ENCODE measurements around the gene GAS7.

The GAS7 gene

DNA sequence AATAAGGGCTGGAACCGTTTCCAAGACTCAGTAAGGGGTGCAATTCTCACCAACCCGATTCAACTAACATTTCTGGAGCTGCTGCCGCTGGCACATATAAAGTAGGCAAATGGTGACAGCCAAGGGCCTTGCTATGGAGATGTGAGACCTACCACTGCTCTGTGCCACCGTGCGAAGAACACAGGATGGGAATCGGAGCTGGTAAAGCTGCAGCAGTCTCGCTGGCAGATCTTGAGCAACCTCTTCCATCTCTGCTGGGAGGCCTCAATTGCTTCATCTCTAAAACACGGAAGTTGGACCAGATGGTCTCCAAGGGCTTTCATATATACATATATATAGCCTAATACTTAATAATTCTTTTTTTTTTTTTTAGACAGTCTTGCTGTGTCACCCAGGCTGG lies 164.4 kb downstream of the GAS7 start:
- Histone ChIP-seq H3K27ac (ENCODE audit: low read length) (no peak overlapping the region), H3K4me3 (ENCODE audit: low read length in 2 of 2) (peak overlapping the region in 1 of 2 donors; percentile 40), H3K27me3 (ENCODE audit: control insufficient read depth in 1 of 2, insufficient read depth in 2 of 2, low read length in 2 of 2) (no peaks in the 10 kb centered on the region), H3K4me1 (ENCODE audit: control insufficient read depth, insufficient read depth, low read length) (peaks cover 25% of the 10 kb centered on the region), H3K36me3 (ENCODE audit: control insufficient read depth in 2 of 2, insufficient read depth in 2 of 2, low read length in 2 of 2) (no peaks in the 10 kb centered on the region), H3K9ac (ENCODE audit: low read length in 2 of 2) (no peak overlapping the region), H3K9me3 (ENCODE audit: control insufficient read depth in 2 of 2, low read length in 2 of 2) (no peaks in the 10 kb centered on the region)

DNA sequence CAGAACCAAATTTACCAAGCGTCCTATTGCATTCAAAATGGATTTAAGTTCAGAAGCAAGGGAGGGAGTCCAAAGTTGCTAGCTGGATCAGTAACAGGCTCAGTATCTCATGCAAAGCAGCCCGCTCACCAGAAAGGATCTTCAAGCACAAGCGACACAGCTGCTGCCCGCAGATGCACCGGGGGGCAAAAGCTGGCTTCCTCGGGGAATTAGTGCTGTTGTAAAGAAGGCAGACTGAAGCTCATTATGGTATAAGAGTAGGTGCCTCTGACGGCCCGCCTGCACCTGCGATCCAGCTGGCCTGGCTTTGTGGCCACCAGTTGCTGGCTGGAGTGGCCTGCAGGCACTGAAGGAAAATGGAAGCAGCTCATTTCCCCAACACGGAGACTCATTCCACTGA lies 165.0 kb downstream of the GAS7 start:
- Histone ChIP-seq H3K9ac (ENCODE audit: low read length in 2 of 2) (no peak overlapping the region), H3K4me3 (ENCODE audit: low read length in 2 of 2) (peak overlapping the region in 1 of 2 donors; percentile 40), H3K36me3 (ENCODE audit: control insufficient read depth in 2 of 2, insufficient read depth in 2 of 2, low read length in 2 of 2) (no peaks in the 10 kb centered on the region), H3K27me3 (ENCODE audit: control insufficient read depth in 1 of 2, insufficient read depth in 2 of 2, low read length in 2 of 2) (no peaks in the 10 kb centered on the region), H3K27ac (ENCODE audit: low read length) (no peak overlapping the region), H3K4me1 (ENCODE audit: control insufficient read depth, insufficient read depth, low read length) (peaks cover 25% of the 10 kb centered on the region), H3K9me3 (ENCODE audit: control insufficient read depth in 2 of 2, low read length in 2 of 2) (no peaks in the 10 kb centered on the region)

- H3K9me3 ChIP-seq (ENCODE audit: control insufficient read depth in 2 of 2, low read length in 2 of 2) = no peaks in the 10 kb centered on the region
- no peaks in the 10 kb centered on the region for H3K36me3 ChIP-seq (ENCODE audit: control insufficient read depth in 2 of 2, insufficient read depth in 2 of 2, low read length in 2 of 2)
- peaks cover 25% of the 10 kb centered on the region for H3K4me1 ChIP-seq (ENCODE audit: control insufficient read depth, insufficient read depth, low read length)
- no peaks in the 10 kb centered on the region for H3K27me3 ChIP-seq (ENCODE audit: control insufficient read depth in 1 of 2, insufficient read depth in 2 of 2, low read length in 2 of 2)
- no peak overlapping the region for H3K4me3 ChIP-seq (ENCODE audit: low read length in 2 of 2)
- H3K27ac ChIP-seq (ENCODE audit: low read length) = no peak overlapping the region
- no peak overlapping the region for H3K9ac ChIP-seq (ENCODE audit: low read length in 2 of 2)
Observed at GRCh38 chr17:10032118-10032852, 166.1 kb downstream of the GAS7 start.

- Histone ChIP-seq H3K9me3 (ENCODE audit: control insufficient read depth in 2 of 2, low read length in 2 of 2) (no peaks in the 10 kb centered on the region), H3K27me3 (ENCODE audit: control insufficient read depth in 1 of 2, insufficient read depth in 2 of 2, low read length in 2 of 2) (no peaks in the 10 kb centered on the region), H3K27ac (ENCODE audit: low read length) (no peak overlapping the region), H3K4me3 (ENCODE audit: low read length in 2 of 2) (peak overlapping the region in 1 of 2 donors; percentile 29), H3K36me3 (ENCODE audit: control insufficient read depth in 2 of 2, insufficient read depth in 2 of 2, low read length in 2 of 2) (no peaks in the 10 kb centered on the region), H3K9ac (ENCODE audit: low read length in 2 of 2) (no peak overlapping the region), H3K4me1 (ENCODE audit: control insufficient read depth, insufficient read depth, low read length) (peaks cover 29% of the 10 kb centered on the region)
Observed at GRCh38 chr17:10031606-10032005, 166.8 kb downstream of the GAS7 start.

DNA sequence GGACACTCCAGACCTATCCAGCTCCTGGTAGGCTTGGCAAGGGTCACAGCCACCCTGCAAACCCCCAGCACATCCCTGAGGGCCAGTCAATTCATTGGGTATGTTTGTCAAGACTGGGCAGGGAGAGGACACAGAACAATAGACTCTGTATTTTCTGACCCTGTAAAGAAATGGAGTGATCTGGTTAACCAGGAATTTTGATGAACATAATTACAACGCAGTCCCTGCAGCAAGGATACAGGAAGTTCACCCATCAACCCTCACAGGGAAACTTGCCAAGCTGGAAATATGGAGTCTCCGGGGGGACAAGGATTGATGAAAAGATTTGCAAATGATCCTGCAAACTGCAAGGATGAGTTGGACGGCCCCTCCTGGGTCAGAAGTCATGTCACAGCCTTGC lies 167.3 kb downstream of the GAS7 start:
- Histone ChIP-seq H3K4me1 (ENCODE audit: control insufficient read depth, insufficient read depth, low read length) (peaks cover 33% of the 10 kb centered on the region), H3K27me3 (ENCODE audit: control insufficient read depth in 1 of 2, insufficient read depth in 2 of 2, low read length in 2 of 2) (no peaks in the 10 kb centered on the region), H3K36me3 (ENCODE audit: control insufficient read depth in 2 of 2, insufficient read depth in 2 of 2, low read length in 2 of 2) (no peaks in the 10 kb centered on the region), H3K4me3 (ENCODE audit: low read length in 2 of 2) (no peak overlapping the region), H3K9me3 (ENCODE audit: control insufficient read depth in 2 of 2, low read length in 2 of 2) (no peaks in the 10 kb centered on the region), H3K9ac (ENCODE audit: low read length in 2 of 2) (no peak overlapping the region), H3K27ac (ENCODE audit: low read length) (no peak overlapping the region)

DNA sequence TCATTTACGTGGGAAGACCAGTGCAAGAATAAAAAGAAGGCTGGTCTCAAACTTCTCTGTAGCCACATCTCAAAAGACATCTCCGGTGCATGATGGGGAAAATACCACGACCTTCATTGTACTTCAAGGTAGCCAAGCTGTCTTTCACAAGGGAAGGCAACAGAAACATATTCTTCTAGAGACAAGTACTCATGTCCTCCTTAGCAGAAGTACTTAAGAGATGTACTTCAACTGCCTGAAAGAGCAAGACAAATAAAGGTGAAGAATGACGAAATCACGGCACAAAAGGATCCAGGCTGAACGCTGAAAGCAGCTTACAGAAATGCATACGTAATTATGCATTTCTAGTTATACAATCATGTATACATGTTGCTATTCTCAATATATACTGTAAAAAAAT lies 169.3 kb downstream of the GAS7 start:
- no peaks in the 10 kb centered on the region for H3K27me3 ChIP-seq (ENCODE audit: control insufficient read depth in 1 of 2, insufficient read depth in 2 of 2, low read length in 2 of 2)
- no peak overlapping the region for H3K4me3 ChIP-seq (ENCODE audit: low read length in 2 of 2)
- H3K4me1 ChIP-seq (ENCODE audit: control insufficient read depth, insufficient read depth, low read length) = peaks cover 25% of the 10 kb centered on the region
- no peak overlapping the region for H3K9ac ChIP-seq (ENCODE audit: low read length in 2 of 2)
- no peaks in the 10 kb centered on the region for H3K9me3 ChIP-seq (ENCODE audit: control insufficient read depth in 2 of 2, low read length in 2 of 2)
- H3K36me3 ChIP-seq (ENCODE audit: control insufficient read depth in 2 of 2, insufficient read depth in 2 of 2, low read length in 2 of 2) = no peaks in the 10 kb centered on the region
- no peak overlapping the region for H3K27ac ChIP-seq (ENCODE audit: low read length)

- peaks cover 12% of the 10 kb centered on the region for H3K4me1 ChIP-seq (ENCODE audit: control insufficient read depth, insufficient read depth, low read length)
- no peaks in the 10 kb centered on the region for H3K9me3 ChIP-seq (ENCODE audit: control insufficient read depth in 2 of 2, low read length in 2 of 2)
- H3K27me3 ChIP-seq (ENCODE audit: control insufficient read depth in 1 of 2, insufficient read depth in 2 of 2, low read length in 2 of 2) = no peaks in the 10 kb centered on the region
- H3K9ac ChIP-seq (ENCODE audit: low read length in 2 of 2) = no peak overlapping the region
- no peak overlapping the region for H3K4me3 ChIP-seq (ENCODE audit: low read length in 2 of 2)
- H3K27ac ChIP-seq (ENCODE audit: low read length) = no peak overlapping the region
- H3K36me3 ChIP-seq (ENCODE audit: control insufficient read depth in 2 of 2, insufficient read depth in 2 of 2, low read length in 2 of 2) = no peaks in the 10 kb centered on the region
Observed at GRCh38 chr17:10025976-10026901, 172.2 kb downstream of the GAS7 start.

GRCh38 chr17:10025224-10025623 lies 173.2 kb downstream of the GAS7 start:
- no peak overlapping the region for H3K27ac ChIP-seq (ENCODE audit: low read length)
- H3K36me3 ChIP-seq (ENCODE audit: control insufficient read depth in 2 of 2, insufficient read depth in 2 of 2, low read length in 2 of 2) = no peaks in the 10 kb centered on the region
- peaks cover 14% of the 10 kb centered on the region for H3K4me1 ChIP-seq (ENCODE audit: control insufficient read depth, insufficient read depth, low read length)
- H3K27me3 ChIP-seq (ENCODE audit: control insufficient read depth in 1 of 2, insufficient read depth in 2 of 2, low read length in 2 of 2) = no peaks in the 10 kb centered on the region
- no peaks in the 10 kb centered on the region for H3K9me3 ChIP-seq (ENCODE audit: control insufficient read depth in 2 of 2, low read length in 2 of 2)
- no peak overlapping the region for H3K9ac ChIP-seq (ENCODE audit: low read length in 2 of 2)
- H3K4me3 ChIP-seq (ENCODE audit: low read length in 2 of 2) = no peak overlapping the region

GRCh38 chr17:10022416-10022815 lies 176.0 kb downstream of the GAS7 start:
- H3K9ac ChIP-seq (ENCODE audit: low read length in 2 of 2) = no peak overlapping the region
- H3K27ac ChIP-seq (ENCODE audit: low read length) = no peak overlapping the region
- H3K27me3 ChIP-seq (ENCODE audit: control insufficient read depth in 1 of 2, insufficient read depth in 2 of 2, low read length in 2 of 2) = peaks cover 0 to 2% of the 10 kb centered on the region in 2 donors
- no peaks in the 10 kb centered on the region for H3K36me3 ChIP-seq (ENCODE audit: control insufficient read depth in 2 of 2, insufficient read depth in 2 of 2, low read length in 2 of 2)
- peaks cover 21% of the 10 kb centered on the region for H3K4me1 ChIP-seq (ENCODE audit: control insufficient read depth, insufficient read depth, low read length)
- no peak overlapping the region for H3K4me3 ChIP-seq (ENCODE audit: low read length in 2 of 2)
- H3K9me3 ChIP-seq (ENCODE audit: control insufficient read depth in 2 of 2, low read length in 2 of 2) = no peaks in the 10 kb centered on the region

DNA sequence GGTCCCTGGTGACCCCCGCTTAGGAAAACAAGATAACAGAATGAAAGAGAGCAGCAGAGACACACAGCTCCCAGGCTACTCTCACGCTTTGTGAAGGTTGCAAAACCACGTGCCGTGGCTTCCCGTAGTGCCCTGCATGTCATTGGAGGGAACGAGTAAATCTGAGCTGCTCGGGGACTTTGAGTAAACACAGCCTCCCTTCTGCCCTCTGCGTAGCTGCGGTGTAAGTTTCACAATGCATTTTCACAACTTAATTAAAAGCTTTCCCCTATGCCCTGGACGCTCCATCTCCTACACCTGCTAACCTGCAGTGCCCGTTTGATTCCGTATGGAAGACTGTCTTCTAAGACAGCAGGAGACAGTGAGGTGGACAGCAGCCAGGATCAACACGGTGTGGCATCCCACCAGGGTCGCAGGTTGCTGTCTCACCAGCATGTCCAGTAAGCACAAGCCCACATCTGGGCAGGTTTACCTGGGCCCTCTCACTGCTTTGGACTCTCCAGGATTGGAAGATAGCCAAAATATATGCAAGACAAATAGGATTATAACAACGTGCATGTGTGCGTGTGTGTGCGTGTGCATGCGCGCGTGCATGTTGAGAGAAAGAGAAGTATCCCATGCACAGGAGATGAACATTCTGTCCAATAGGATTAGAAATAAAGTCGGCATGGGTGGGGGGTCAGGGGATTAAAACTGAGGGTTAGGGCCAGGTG lies 177.0 kb downstream of the GAS7 start:
- Histone ChIP-seq H3K4me3 (ENCODE audit: low read length in 2 of 2) (no peak overlapping the region), H3K36me3 (ENCODE audit: control insufficient read depth in 2 of 2, insufficient read depth in 2 of 2, low read length in 2 of 2) (no peaks in the 10 kb centered on the region), H3K4me1 (ENCODE audit: control insufficient read depth, insufficient read depth, low read length) (peaks cover 15% of the 10 kb centered on the region), H3K27ac (ENCODE audit: low read length) (no peak overlapping the region), H3K9me3 (ENCODE audit: control insufficient read depth in 2 of 2, low read length in 2 of 2) (no peaks in the 10 kb centered on the region), H3K9ac (ENCODE audit: low read length in 2 of 2) (no peak overlapping the region), H3K27me3 (ENCODE audit: control insufficient read depth in 1 of 2, insufficient read depth in 2 of 2, low read length in 2 of 2) (peaks cover 0 to 2% of the 10 kb centered on the region in 2 donors)

Data from stomach smooth muscle (tissue), 2 donors.